GM12878 (cell line): ENCODE data around the gene STK39.

Source experiments
- CTCF ChIP-seq, 3 experiments: IDR thresholded peaks in 2 of 3; conservative IDR thresholded peaks in 1 of 3; 2 replicates each; pipeline ENCODE4 v1.5.1; 2011; ENCODE audit warnings: low read depth in 3 of 3, low read length in 3 of 3, mild to moderate bottlenecking in 3 of 3, control low read depth in 2 of 3, moderate library complexity in 2 of 3, inconsistent platforms in 1 of 3, mixed read lengths in 1 of 3; ENCODE audit not compliant: control insufficient read depth in 2 of 3, insufficient read depth in 1 of 3; ENCODE audit errors: extremely low read depth in 1 of 3
- JUNB ChIP-seq: IDR thresholded peaks from 2 replicates; pipeline ENCODE4 v1.6.1; 2016; ENCODE audit warnings: antibody characterized with exemption, mild to moderate bottlenecking
- NFYA ChIP-seq: IDR thresholded peaks from 2 replicates; pipeline ENCODE4 v1.6.1; 2011; ENCODE audit warnings: low read depth, mild to moderate bottlenecking, low read length, improper control_type of control experiment, borderline replicate concordance
- POLR2A ChIP-seq: IDR thresholded peaks from 2 replicates; pipeline ENCODE4 v1.6.1; 2011; ENCODE audit warnings: low read depth, mild to moderate bottlenecking, low read length
- POLR2AphosphoS5 ChIP-seq: IDR thresholded peaks from 2 replicates; pipeline ENCODE4 v1.6.1; 2011; ENCODE audit warnings: mild to moderate bottlenecking, low read length, inconsistent platforms
- SRF ChIP-seq, 2 experiments: IDR thresholded peaks; 2 replicates each; pipeline ENCODE4 v1.6.1; 2011; ENCODE audit warnings: low read depth in 2 of 2, low read length in 2 of 2, mild to moderate bottlenecking in 1 of 2, moderate library complexity in 1 of 2
- STAT3 ChIP-seq: IDR thresholded peaks from 2 replicates; pipeline ENCODE4 v1.6.1; 2011; ENCODE audit warnings: low read depth, low read length, improper control_type of control experiment
- TAF1 ChIP-seq: IDR thresholded peaks from 2 replicates; pipeline ENCODE4 v1.6.1; 2011; ENCODE audit warnings: mild to moderate bottlenecking, low read depth, low read length, borderline replicate concordance
- ZBTB33 ChIP-seq: fragments of 450-650 bp; IDR thresholded peaks from 2 replicates; pipeline ENCODE4 v1.6.1; 2017; ENCODE audit warnings: mild to moderate bottlenecking
- TF ChIP-seq, protein P1 (sequence below): IDR thresholded peaks from 2 replicates; pipeline ENCODE4 v1.6.1; 2012; ENCODE audit warnings: low read depth, low read length, improper control_type of control experiment
- TF ChIP-seq, protein P2 (sequence below): fragments of 450-650 bp; IDR thresholded peaks from 2 replicates; pipeline ENCODE4 v1.6.1; 2016; ENCODE audit warnings: mild to moderate bottlenecking, moderate library complexity, borderline replicate concordance

- TF ChIP-seq STAT3 (no peak), TAF1 (no peak), POLR2AphosphoS5 (no peak), NFYA (no peak), POLR2A (no peak), JUNB (no peak), CTCF (IDR thresholded peaks at IDR 0.05 in 2 of 3, conservative IDR thresholded peaks at IDR 0.05 in 1 of 3; ENCODE audit: control insufficient read depth in 2 of 3, extremely low read depth in 1 of 3, insufficient read depth in 1 of 3, low read depth in 3 of 3, low read length in 3 of 3) (no peak), ZBTB33 (no peak), SRF (IDR thresholded peaks at IDR 0.05; ENCODE audit: low read depth in 2 of 2, low read length in 2 of 2) (no peak)
- TF ChIP-seq, protein P1, sequence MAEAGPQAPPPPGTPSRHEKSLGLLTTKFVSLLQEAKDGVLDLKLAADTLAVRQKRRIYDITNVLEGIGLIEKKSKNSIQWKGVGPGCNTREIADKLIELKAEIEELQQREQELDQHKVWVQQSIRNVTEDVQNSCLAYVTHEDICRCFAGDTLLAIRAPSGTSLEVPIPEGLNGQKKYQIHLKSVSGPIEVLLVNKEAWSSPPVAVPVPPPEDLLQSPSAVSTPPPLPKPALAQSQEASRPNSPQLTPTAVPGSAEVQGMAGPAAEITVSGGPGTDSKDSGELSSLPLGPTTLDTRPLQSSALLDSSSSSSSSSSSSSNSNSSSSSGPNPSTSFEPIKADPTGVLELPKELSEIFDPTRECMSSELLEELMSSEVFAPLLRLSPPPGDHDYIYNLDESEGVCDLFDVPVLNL: no peak
- TF ChIP-seq, protein P2, sequence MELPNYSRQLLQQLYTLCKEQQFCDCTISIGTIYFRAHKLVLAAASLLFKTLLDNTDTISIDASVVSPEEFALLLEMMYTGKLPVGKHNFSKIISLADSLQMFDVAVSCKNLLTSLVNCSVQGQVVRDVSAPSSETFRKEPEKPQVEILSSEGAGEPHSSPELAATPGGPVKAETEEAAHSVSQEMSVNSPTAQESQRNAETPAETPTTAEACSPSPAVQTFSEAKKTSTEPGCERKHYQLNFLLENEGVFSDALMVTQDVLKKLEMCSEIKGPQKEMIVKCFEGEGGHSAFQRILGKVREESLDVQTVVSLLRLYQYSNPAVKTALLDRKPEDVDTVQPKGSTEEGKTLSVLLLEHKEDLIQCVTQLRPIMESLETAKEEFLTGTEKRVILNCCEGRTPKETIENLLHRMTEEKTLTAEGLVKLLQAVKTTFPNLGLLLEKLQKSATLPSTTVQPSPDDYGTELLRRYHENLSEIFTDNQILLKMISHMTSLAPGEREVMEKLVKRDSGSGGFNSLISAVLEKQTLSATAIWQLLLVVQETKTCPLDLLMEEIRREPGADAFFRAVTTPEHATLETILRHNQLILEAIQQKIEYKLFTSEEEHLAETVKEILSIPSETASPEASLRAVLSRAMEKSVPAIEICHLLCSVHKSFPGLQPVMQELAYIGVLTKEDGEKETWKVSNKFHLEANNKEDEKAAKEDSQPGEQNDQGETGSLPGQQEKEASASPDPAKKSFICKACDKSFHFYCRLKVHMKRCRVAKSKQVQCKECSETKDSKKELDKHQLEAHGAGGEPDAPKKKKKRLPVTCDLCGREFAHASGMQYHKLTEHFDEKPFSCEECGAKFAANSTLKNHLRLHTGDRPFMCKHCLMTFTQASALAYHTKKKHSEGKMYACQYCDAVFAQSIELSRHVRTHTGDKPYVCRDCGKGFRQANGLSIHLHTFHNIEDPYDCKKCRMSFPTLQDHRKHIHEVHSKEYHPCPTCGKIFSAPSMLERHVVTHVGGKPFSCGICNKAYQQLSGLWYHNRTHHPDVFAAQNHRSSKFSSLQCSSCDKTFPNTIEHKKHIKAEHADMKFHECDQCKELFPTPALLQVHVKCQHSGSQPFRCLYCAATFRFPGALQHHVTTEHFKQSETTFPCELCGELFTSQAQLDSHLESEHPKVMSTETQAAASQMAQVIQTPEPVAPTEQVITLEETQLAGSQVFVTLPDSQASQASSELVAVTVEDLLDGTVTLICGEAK: no peak
Observed at GRCh38 chr2:167945660-167946368, 301.6 kb downstream of the STK39 start.
